OCI-LY3 (cell line): ENCODE data around the gene ABHD15.

Source experiments
- H2AFZ ChIP-seq: fragments of 200-600, 300-600 bp; shearing (Covaris generic); 2 replicates; pipeline ENCODE4 v1.6.0; 2014; ENCODE audit warnings: antibody characterized with exemption, low read depth, low read length
- H3K27ac ChIP-seq: fragments of 200-600, 300-600 bp; sonication (generic); 2 replicates; pipeline ENCODE4 v1.5.1; 2014; ENCODE audit warnings: mild to moderate bottlenecking, low read length, moderate library complexity, mixed read lengths
- H3K27me3 ChIP-seq: fragments of 200-600, 300-600 bp; sonication (generic); 2 replicates; pipeline ENCODE4 v1.6.1; 2014; ENCODE audit warnings: low read depth, low read length, mixed read lengths
- H3K36me3 ChIP-seq: fragments of 200-600, 300-600 bp; sonication (generic); replicated peaks from 2 replicates; pipeline ENCODE3; 2014; ENCODE audit warnings: low read depth, low read length, mixed read lengths
- H3K4me1 ChIP-seq: fragments of 300-600, 200-600 bp; sonication (generic); 2 replicates; pipeline ENCODE4 v1.6.1; 2014; ENCODE audit warnings: low read length, mixed read lengths
- H3K4me2 ChIP-seq: fragments of 200-600, 300-600 bp; sonication (generic); 2 replicates; pipeline ENCODE4 v1.6.1; 2014; ENCODE audit warnings: low read length, mixed read lengths
- H3K4me3 ChIP-seq: fragments of 300-600, 200-600 bp; sonication (generic); 2 replicates; pipeline ENCODE4 v1.5.1; 2014; ENCODE audit warnings: antibody characterized with exemption, mild to moderate bottlenecking, low read length, moderate library complexity
- H3K79me2 ChIP-seq: fragments of 300-600, 200-600 bp; shearing (Covaris generic); 2 replicates; pipeline ENCODE4 v1.6.1; 2014; ENCODE audit warnings: mild to moderate bottlenecking, low read length, mixed read lengths
- H3K9ac ChIP-seq: fragments of 300-600, 200-600 bp; shearing (Covaris generic); 2 replicates; pipeline ENCODE4 v1.6.0; 2014; ENCODE audit warnings: mild to moderate bottlenecking, low read length, moderate library complexity
- H3K9me3 ChIP-seq: fragments of 200-600, 300-600 bp; shearing (Covaris generic); 2 replicates; pipeline ENCODE4 v1.6.1; 2014; ENCODE audit warnings: low read length, mixed read lengths; ENCODE audit not compliant: insufficient read depth
- H4K20me1 ChIP-seq: fragments of 200-600, 300-600 bp; sonication (generic); 2 replicates; pipeline ENCODE4 v1.6.1; 2016; ENCODE audit warnings: low read length, mixed read lengths; ENCODE audit not compliant: insufficient read depth
- CTCF ChIP-seq: fragments of 200-600, 300-600 bp; sonication (generic); IDR thresholded peaks from 2 replicates; pipeline ENCODE4 v1.5.1; 2014; ENCODE audit warnings: antibody characterized with exemption, low read length, low read depth
- EZH2phosphoT487 ChIP-seq: fragments of 200-600 bp; shearing (Covaris generic); IDR thresholded peaks from 2 replicates; pipeline ENCODE4 v1.6.1; 2018; ENCODE audit warnings: antibody characterized with exemption, mixed run types, low read depth

The ABHD15 gene

GRCh38 chr17:29510953-29511352, 55.9 kb downstream of the ABHD15 start:
- Histone ChIP-seq H3K4me3 (no peak overlapping the region), H4K20me1 (no peaks in the 10 kb centered on the region), H3K27me3 (no peaks in the 10 kb centered on the region), H3K79me2 (no peaks in the 10 kb centered on the region), H2AFZ (no peak overlapping the region), H3K4me1 (no peaks in the 10 kb centered on the region), H3K9ac (no peak overlapping the region), H3K36me3 (peaks cover 25% of the 10 kb centered on the region), H3K9me3 (no peaks in the 10 kb centered on the region), H3K27ac (no peak overlapping the region), H3K4me2 (no peak overlapping the region)
- TF ChIP-seq CTCF (no peak), EZH2phosphoT487 (no peak)
